GM12878 (cell line): ENCODE results near the gene RFC4. TPM values are rescaled to one million over a fixed set of nuclear protein-coding genes. Genes with fewer than 3 reads are reported as not detected.
"Not testable (repeated sequence)": the region's sequence is repeated elsewhere in the genome, so short reads cannot be mapped to it uniquely, and the experiment has no call there.

Experiments
- ATAC-seq: fragments of 200-7000 bp; cut with Tn5 transposase; 3 replicates; pipeline ENCODE4 v1.9.1; 2020; ENCODE audit warnings: mild to moderate bottlenecking, moderate library complexity
- BruUV-seq: library from RNA; stranded (reverse); fragments of 400-500 nt; replicated peaks from 2 replicates; lab custom pipeline; 2021; lab: Mats Ljungman, UMichigan
- CTCF ChIA-PET: fragments of 300-600 bp; sonication (Branson Sonifier 250); formaldehyde crosslinking; extraction: SDS; loops from one replicate; lab custom pipeline; 2021; ENCODE audit warnings: inconsistent platforms; lab: Yijun Ruan, JAX
- POLR2A ChIA-PET: fragments of 350-600 bp; formaldehyde crosslinking; extraction: SDS; loops from one replicate; lab custom pipeline; 2021; ENCODE audit warnings: inconsistent platforms; lab: Charles Lee
- RAD21 ChIA-PET: fragments of 300-600 bp; sonication (Branson Sonifier 250); formaldehyde crosslinking; loops from one replicate; lab custom pipeline; 2023; ENCODE audit warnings: antibody characterized with exemption; ENCODE audit not compliant: unreplicated experiment; lab: Charles Lee
- SMC1A ChIA-PET: fragments of 300-600 bp; sonication (Branson Sonifier 250); formaldehyde crosslinking; loops from one replicate; lab custom pipeline; 2023; ENCODE audit not compliant: unreplicated experiment, uncharacterized antibody; lab: Charles Lee
- DNase-seq: peaks from one replicate; pipeline ENCODE4 v3.0.0-alpha.2; 2011; ENCODE audit warnings: low read depth, low spot score
- FAIRE-seq: peaks from 3 replicates; lab custom pipeline; 2011; peaks lifted over from hg19 to GRCh38; lab: Jason Lieb, UNC
- H2AFZ ChIP-seq: 2 replicates; pipeline ENCODE4 v1.6.0; 2011; ENCODE audit warnings: low read depth, low read length, control low read depth; ENCODE audit not compliant: control insufficient read depth
- H3K27ac ChIP-seq: 2 replicates; pipeline ENCODE4 v1.5.1; 2011; ENCODE audit warnings: control low read depth; ENCODE audit not compliant: control insufficient read depth, insufficient read depth
- H3K27me3 ChIP-seq, 2 experiments: replicated peaks in 1 of 2; 2 replicates each; pipeline versions ENCODE4 v1.6.0 to v1.6.1; 2011; ENCODE audit warnings: low read length in 1 of 2; ENCODE audit not compliant: control insufficient read depth in 2 of 2, insufficient read depth in 2 of 2
- H3K36me3 ChIP-seq, 2 experiments: 2 replicates each; pipeline ENCODE4 v1.5.1; 2011; ENCODE audit warnings: low read length in 1 of 2; ENCODE audit not compliant: control insufficient read depth in 2 of 2, insufficient read depth in 2 of 2
- H3K4me1 ChIP-seq: 2 replicates; pipeline ENCODE4 v1.6.1; 2011; ENCODE audit warnings: mild to moderate bottlenecking, low read length, moderate library complexity, mixed read lengths; ENCODE audit not compliant: control insufficient read depth, insufficient read depth
- H3K4me2 ChIP-seq: 2 replicates; pipeline ENCODE4 v1.6.0; 2011; ENCODE audit warnings: control low read depth; ENCODE audit not compliant: control insufficient read depth, insufficient read depth
- H3K4me3 ChIP-seq: fragments of 200-600 bp; sonication (generic); 2 replicates; pipeline ENCODE4 v1.5.1; 2016
- H3K79me2 ChIP-seq: 2 replicates; pipeline ENCODE4 v1.6.0; 2011; ENCODE audit warnings: low read length; ENCODE audit not compliant: control insufficient read depth, insufficient read depth
- H3K9ac ChIP-seq: 2 replicates; pipeline ENCODE4 v1.8.0; 2011; ENCODE audit warnings: low read length, control low read depth, mixed read lengths; ENCODE audit not compliant: control insufficient read depth, insufficient read depth
- H3K9me3 ChIP-seq: replicated peaks from 3 replicates; pipeline ENCODE4 v1.5.1; 2011; ENCODE audit warnings: mild to moderate bottlenecking, low read length; ENCODE audit not compliant: control insufficient read depth, insufficient read depth
- H4K20me1 ChIP-seq: 2 replicates; pipeline ENCODE4 v1.6.0; 2011; ENCODE audit not compliant: control insufficient read depth, insufficient read depth
- CREB1 ChIP-seq: IDR thresholded peaks from 2 replicates; pipeline ENCODE4 v1.6.1; 2012; ENCODE audit warnings: low read depth, mild to moderate bottlenecking, inconsistent platforms
- CTCF ChIP-seq, 3 experiments: IDR thresholded peaks in 2 of 3; conservative IDR thresholded peaks in 1 of 3; 2 replicates each; pipeline ENCODE4 v1.5.1; 2011; ENCODE audit warnings: low read depth in 3 of 3, low read length in 3 of 3, mild to moderate bottlenecking in 3 of 3, control low read depth in 2 of 3, moderate library complexity in 2 of 3, inconsistent platforms in 1 of 3, mixed read lengths in 1 of 3; ENCODE audit not compliant: control insufficient read depth in 2 of 3, insufficient read depth in 1 of 3; ENCODE audit errors: extremely low read depth in 1 of 3
- ESRRA ChIP-seq: IDR thresholded peaks from 2 replicates; pipeline ENCODE4 v1.6.1; 2012; ENCODE audit warnings: mild to moderate bottlenecking, low read length, improper control_type of control experiment
- EZH2 ChIP-seq: IDR thresholded peaks from 2 replicates; pipeline ENCODE4 v1.6.1; 2012; ENCODE audit warnings: low read depth, mild to moderate bottlenecking, control low read depth, inconsistent platforms, low read length, borderline replicate concordance; ENCODE audit not compliant: control insufficient read depth
- GATAD2B ChIP-seq: fragments of 450-650 bp; conservative IDR thresholded peaks from 2 replicates; pipeline ENCODE4 v1.6.1; 2017; ENCODE audit warnings: low read depth, mild to moderate bottlenecking, moderate library complexity
- IRF3 ChIP-seq: fragments of 450-650 bp; IDR thresholded peaks from 2 replicates; pipeline ENCODE4 v1.6.1; 2014; ENCODE audit warnings: mild to moderate bottlenecking
- RAD21 ChIP-seq: IDR thresholded peaks from 2 replicates; pipeline ENCODE4 v1.6.1; 2011; ENCODE audit warnings: mild to moderate bottlenecking, low read depth, low read length, moderate library complexity; ENCODE audit not compliant: insufficient read depth
- RCOR1 ChIP-seq: conservative IDR thresholded peaks from 2 replicates; pipeline ENCODE4 v1.6.1; 2012; ENCODE audit warnings: low read depth, low read length, improper control_type of control experiment
- WGBS: methylation state at CpG from one replicate; pipeline ENCODE4 v1.1.6; 2016; ENCODE audit warnings: low lambda C conversion rate; ENCODE audit not compliant: insufficient replicate concordance, insufficient coverage; ENCODE audit errors: missing lambda C conversion rate; 5-methylcytosine and 5-hydroxymethylcytosine counted together
- in situ Hi-C: fragments of 300-500 bp; cut with MboI; formaldehyde crosslinking; loops from 9 replicates; pipeline ENCODE4 v1.14.3; 2018; ENCODE audit warnings: mixed read lengths
- intact Hi-C: fragments of 100-400 bp; cut with micrococcal nuclease; formaldehyde crosslinking; loops from one replicate; pipeline ENCODE4 v1.14.2; 2022; ENCODE audit not compliant: unreplicated experiment
- polyA plus RNA-seq, 11 experiments: library from polyadenylated mRNA; depleted of rRNA in 4 of 11; unstranded in 6 of 11; stranded (reverse) in 5 of 11; fragments of >200 nt; fragmentation: Nextera tagmentation in 4 of 11; fragmentation: Illumina TruSeq in 1 of 11; extraction: Ambion mirVana in 4 of 11; extraction: Trizol in 1 of 11; gene quantifications; 1 replicate in 1 of 11; 2 replicates in 10 of 11; pipeline versions ENCODE4 v1.2.1 to v1.2.3, GENCODE V29; 2011 to 2016; ENCODE audit warnings: inconsistent platforms in 2 of 11, missing spikeins in 2 of 11, low read depth in 1 of 11
- total RNA-seq, 4 experiments: library from RNA; depleted of rRNA in 3 of 4; stranded (reverse); fragments of >200 nt in 3 of 4; fragmentation: Illumina TruSeq in 1 of 4; extraction: Trizol in 1 of 4; gene quantifications; 2 replicates each; pipeline versions ENCODE4 v1.2.1 to v1.2.3, GENCODE V29; 2013 to 2021

The RFC4 gene
- total and polyA plus RNA-seq, 10 of the 15 experiments (the other 5 are each of a cell fraction or from before 2014, with no cell fraction given): 49.1 to 144 (median 112) TPM

DNA sequence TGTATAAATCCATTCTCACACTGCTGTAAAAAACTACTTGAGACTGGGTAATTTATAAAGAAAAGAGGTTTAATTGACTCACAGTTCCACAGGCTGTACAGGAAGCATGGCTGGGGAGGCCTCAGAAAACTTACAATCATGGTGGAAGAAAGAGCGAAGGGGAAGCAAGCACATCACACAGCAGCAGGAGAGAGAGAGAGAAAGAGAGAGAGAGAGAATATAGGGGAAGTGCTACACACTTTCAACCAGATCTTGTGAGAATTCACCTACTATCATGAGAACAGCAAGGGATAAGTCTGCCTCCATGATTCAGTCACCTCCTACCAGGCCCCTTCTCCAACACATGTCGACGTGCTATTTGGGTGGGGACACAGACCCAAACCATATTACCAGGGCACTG is 45.6 kb upstream of the RFC4 start:
- ChIA-PET RAD21 (interaction anchor here (2.0 kb wide), 1 partner anchor 313 kb away, joined by 7 read pairs; no protein-coding TSS in a partner anchor), CTCF (interaction anchor here (1.4 to 4.7 kb wide), 2 partner anchors 299 to 313 kb away, joined by 4 to 92 read pairs; no protein-coding TSS in a partner anchor), SMC1A (interaction anchor here (0.8 to 3.4 kb wide), 5 partner anchors 130 to 316 kb away, joined by 3 to 44 read pairs (median 4); no protein-coding TSS in a partner anchor)
- in situ Hi-C loops: loop anchor here (5.0 kb wide), 1 partner anchor 75 kb away; no protein-coding TSS in a partner anchor
- H2AFZ ChIP-seq, H3K27me3 ChIP-seq, H3K79me2 ChIP-seq, DNase-seq, ATAC-seq, BruUV-seq, H4K20me1 ChIP-seq, H3K4me3 ChIP-seq, H3K4me1 ChIP-seq, H3K9ac ChIP-seq, H3K9me3 ChIP-seq, H3K4me2 ChIP-seq, intact Hi-C loops, POLR2A ChIA-PET, H3K27ac ChIP-seq, H3K36me3 ChIP-seq, FAIRE-seq: not testable (repeated sequence)
- 89% methylated on average over 3 of the region's 3 CpGs for WGBS

DNA sequence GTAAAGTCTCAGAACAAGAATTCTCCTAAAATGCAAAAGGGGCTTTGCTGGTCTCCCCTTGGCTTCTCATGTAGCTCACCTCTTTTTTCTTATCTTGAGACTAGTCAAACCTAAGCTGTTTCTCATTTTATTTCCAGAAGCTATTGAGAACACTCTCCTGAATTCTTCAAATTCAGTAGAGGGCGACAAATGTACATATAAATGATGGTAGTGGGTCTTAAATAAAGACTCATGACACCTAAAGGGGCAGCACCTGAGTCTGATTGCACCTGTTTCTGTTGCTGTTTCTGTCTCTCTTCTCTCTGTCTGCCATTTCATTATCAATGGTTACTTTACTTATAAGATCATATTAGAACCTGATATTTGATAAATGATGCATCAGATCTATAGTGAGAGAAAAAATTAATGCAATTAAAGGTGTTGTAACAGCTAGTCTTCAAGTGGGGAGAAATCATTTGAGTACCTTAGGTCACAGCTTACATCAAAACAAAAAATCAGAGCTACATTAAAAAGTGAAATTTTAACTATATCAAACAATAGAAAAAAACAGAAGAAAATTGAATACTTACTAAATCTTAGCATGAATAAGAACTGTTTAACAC is 43.2 kb upstream of the RFC4 start:
- no peak overlapping the region for H3K27ac ChIP-seq
- peaks cover 0 to 7% of the 10 kb centered on the region in 2 experiments; a peak in 3 of 4 replicates for H3K27me3 ChIP-seq
- no peaks in the 10 kb centered on the region for H3K36me3 ChIP-seq
- no peaks in the 10 kb centered on the region for H3K9me3 ChIP-seq
- H2AFZ ChIP-seq: no peak overlapping the region
- intact Hi-C loops (loop anchor here (1.0 to 5.0 kb wide), 6 partner anchors 81 to 316 kb away; partner anchors contain the start of gene ST6GAL1), in situ Hi-C loops (loop anchor here (5.0 kb wide), 1 partner anchor 313 kb away; no protein-coding TSS in a partner anchor)
- WGBS: 6% methylated on average over 1 of the region's 1 CpG
- H3K4me3 ChIP-seq: no peak overlapping the region
- ChIA-PET POLR2A (interaction anchor here (0.7 to 1.2 kb wide), 3 partner anchors 45 to 316 kb away, joined by 5 to 6 read pairs (median 5); no protein-coding TSS in a partner anchor), RAD21 (interaction anchor here (0.6 to 3.4 kb wide), 47 partner anchors 9 to 830 kb away, joined by 3 to 74 read pairs (median 4); partner anchors contain the start of gene RPL39L), SMC1A (interaction anchor here (0.6 to 3.9 kb wide), 52 partner anchors 11 to 371 kb away, joined by 3 to 95 read pairs (median 4); partner anchors contain the start of genes RPL39L and ST6GAL1), CTCF (interaction anchor here (0.6 to 5.9 kb wide), 56 partner anchors 11 to 831 kb away, joined by 3 to 147 read pairs (median 4); partner anchors contain the start of genes RPL39L, RTP4 and ST6GAL1)
- peak; percentile 30 for DNase-seq
- no peaks in the 10 kb centered on the region for H4K20me1 ChIP-seq
- no peak overlapping the region for H3K4me2 ChIP-seq
- no peaks in the 10 kb centered on the region for H3K4me1 ChIP-seq
- H3K79me2 ChIP-seq: no peaks in the 10 kb centered on the region
- no peak overlapping the region for H3K9ac ChIP-seq
- ATAC-seq: peak; percentile 97
- BruUV-seq: no TSS peak
- peak; percentile 91 for FAIRE-seq
- TF ChIP-seq CTCF (IDR thresholded peaks at IDR 0.05 in 2 of 3, conservative IDR thresholded peaks at IDR 0.05 in 1 of 3; ENCODE audit: control insufficient read depth in 2 of 3, extremely low read depth in 1 of 3, insufficient read depth in 1 of 3, low read depth in 3 of 3, low read length in 3 of 3) (peak; percentile 41 to 72 (median 56); a peak in 5 of 6 replicates), IRF3 (no peak), RAD21 (peak; percentile 84), RCOR1 (no peak), GATAD2B (no peak), EZH2 (no peak), CREB1 (no peak), ESRRA (no peak)
